Activated CD4-positive, alpha-beta T cell treated with anti-CD3 and anti-CD28 coated beads, Interleukin-2, amount 50 U/mL, for 16 hours (primary cell): ENCODE results near the gene TRIM14.

Source experiments
- DNase-seq: peaks from one replicate; pipeline ENCODE4 v3.0.0-alpha.2; 2020

The TRIM14 gene

GRCh38 chr9:98118640-98119601, at the start of gene TRIM14:
TSS of gene TRIM14 (minus strand) at chr9:98119222. CDS start at chr9:98119188, 34 bp downstream.
- peak; percentile 70 for DNase-seq

GRCh38 chr9:98168153-98168780, 49.2 kb upstream of the TRIM14 start:
- no peak for DNase-seq

GRCh38 chr9:98164912-98165311, 45.9 kb upstream of the TRIM14 start:
- no peak for DNase-seq

GRCh38 chr9:98162613-98163012, 43.6 kb upstream of the TRIM14 start:
- DNase-seq: no peak

DNA sequence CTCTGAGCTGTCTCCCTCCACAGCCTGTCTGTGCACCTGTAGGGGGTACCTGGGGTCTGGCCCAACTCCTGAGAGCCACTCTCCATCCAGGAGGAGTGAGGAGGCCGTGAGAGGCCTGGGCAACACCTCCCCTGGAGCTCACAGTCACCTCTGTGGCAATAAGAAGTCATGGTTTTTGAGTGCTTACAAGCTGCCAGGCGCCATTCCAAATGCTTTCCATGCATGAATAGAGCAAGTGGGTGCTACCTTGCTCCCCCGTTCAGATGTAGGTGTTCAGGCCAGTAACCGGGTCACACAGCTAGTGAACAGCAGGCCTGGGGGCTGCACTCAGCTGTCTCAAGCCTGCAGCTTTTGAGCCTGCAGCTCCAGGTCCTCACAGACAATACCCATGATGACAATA, 42.8 kb upstream of the TRIM14 start:
- no peak for DNase-seq

- DNase-seq: no peak
Measured at GRCh38 chr9:98159790-98160189, 40.8 kb upstream of the TRIM14 start.

DNA sequence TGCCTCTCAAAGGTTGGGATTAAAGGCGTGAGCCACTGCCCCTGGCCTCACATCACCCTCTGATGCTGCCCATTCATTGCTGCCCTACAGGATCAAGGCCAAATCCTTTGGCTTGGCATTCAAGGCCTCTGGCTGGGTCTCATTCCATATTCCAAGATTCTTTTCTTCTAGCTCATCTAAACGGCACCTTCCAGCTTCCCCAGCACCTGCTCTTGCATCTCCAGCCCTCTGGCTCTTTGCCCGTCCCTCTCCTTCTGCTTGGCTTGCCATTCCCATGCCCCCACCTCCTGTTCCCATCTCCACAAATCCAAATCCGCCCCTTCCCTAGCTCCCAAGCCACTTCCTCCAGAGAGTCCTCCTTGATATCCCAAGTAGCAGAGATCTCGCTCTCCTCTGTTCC, 40.3 kb upstream of the TRIM14 start:
- no peak for DNase-seq

GRCh38 chr9:98158071-98158831, 39.2 kb upstream of the TRIM14 start:
- DNase-seq: peak; percentile 26

DNA sequence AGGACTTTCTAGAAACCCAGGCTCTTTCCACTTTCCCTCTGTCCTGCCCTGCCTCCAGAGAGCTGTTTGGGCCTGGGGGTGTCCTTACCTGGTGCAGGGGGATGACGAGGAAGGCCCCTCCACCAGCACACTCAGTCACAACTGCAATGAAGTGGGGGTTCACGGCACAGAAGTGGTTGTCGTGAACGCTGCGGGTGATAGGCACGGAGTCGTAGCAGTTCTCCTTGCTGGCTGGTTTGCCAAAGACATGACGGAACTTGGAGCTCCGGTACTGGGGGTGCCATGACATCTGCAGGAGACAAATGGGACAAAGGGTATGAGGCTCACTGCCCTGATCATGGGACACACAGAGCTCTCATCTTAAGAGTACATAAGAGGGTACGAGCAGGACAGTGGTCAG, 38.4 kb upstream of the TRIM14 start:
- DNase-seq: no peak

DNA sequence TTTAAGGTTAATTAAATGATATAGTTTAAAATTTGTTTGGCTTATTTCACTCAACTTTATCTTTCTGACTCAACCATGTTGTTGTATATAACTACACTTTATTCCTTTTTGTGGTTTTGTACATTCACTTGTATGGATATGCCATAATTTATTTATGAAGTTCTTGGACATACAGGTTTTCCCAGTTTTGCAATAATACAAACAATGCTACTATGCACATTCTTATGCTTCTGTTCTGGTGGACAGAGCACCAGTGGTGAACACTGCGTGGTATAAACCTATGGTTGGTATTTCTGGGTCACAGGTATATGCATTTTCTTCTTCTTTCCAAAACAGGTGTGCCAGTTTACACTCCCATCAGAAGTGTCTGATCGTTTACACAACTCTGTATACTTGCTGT, 35.7 kb upstream of the TRIM14 start:
- DNase-seq: no peak

DNA sequence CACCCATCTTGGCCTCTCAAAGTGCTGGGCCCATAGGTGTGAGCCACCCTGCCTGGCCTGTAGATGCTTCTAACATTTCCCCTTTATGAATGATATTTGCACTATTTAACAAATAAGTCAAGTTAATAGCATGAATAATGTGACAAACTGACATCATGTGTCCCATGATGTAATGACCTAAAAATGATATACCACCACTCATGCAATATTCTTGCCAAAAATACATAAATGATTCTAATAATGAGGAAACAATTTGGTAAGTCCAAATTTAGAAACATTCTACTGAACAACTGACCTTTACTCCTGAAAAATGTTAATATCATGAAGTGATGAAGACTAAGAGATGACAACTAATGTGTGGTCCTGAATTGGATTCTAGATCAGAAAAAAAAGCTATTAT, 33.5 kb upstream of the TRIM14 start:
- DNase-seq: no peak

GRCh38 chr9:98150721-98151120, 31.7 kb upstream of the TRIM14 start:
- no peak for DNase-seq

- DNase-seq: no peak
Measured at GRCh38 chr9:98150164-98150563, 31.1 kb upstream of the TRIM14 start.

DNA sequence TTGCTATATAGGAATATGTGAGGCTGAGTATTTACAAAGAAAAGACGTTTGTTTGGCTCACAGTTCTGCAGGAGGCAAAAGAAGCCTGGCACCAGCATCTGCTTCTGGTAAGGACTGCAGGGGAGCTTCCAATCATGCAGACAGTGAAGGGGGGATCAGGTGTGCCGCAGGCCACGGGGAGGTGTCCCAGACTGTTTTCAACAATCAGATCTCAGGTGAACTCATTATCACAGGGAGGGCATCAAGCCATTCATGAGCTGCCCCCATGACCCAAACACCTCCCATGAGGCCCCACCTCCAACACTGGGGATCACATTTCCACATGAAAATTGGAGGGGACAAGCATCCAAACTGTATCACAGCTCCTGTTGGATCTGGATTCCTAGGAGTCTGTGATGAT, 30.4 kb upstream of the TRIM14 start:
- no peak for DNase-seq

- no peak for DNase-seq
Measured at GRCh38 chr9:98148486-98148885, 29.5 kb upstream of the TRIM14 start.

- DNase-seq: peak; percentile 42
Measured at GRCh38 chr9:98147582-98147981, 28.6 kb upstream of the TRIM14 start.

DNA sequence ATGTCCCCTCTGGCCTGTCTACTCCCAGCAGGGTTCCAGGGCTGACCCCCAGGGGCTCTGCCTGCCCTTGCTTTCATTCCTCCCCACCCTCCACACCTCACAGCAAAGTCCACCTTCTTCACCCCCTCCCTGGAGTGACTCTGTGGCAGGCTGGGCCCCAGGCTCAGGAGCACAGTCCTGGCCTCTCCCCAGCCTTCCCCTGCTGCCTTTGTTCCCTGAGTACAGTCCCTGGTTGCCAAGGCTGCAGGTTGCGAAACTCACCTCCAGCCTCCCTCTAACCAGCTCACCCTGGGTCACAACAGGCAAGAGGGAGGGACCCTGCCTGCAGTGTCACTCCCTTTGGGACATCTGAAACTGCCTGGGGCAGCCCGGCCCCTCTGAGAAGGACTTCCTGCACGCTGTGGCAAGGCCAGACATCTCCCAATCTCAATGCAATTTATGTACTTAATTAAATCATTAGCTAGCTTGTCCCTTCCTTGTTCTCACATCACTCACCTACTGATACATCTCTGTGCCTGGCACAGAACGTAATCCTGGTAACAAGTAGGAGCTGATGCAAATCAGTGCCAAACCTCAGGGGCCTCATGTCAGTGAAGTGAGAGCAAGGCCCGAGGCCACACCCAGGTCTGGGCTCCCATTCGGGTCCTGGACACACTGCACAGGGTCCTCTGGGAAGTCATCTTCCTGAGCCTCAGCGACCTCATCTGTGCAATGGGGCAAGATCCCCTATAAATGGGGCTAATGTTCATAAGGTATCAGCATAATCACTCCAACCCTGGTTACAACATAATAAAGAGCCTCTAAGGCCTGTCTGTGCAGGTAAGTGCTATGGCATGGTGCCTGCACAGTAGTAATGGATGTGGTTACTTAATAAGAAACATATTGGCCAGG, 27.3 kb upstream of the TRIM14 start:
- DNase-seq: no peak

DNA sequence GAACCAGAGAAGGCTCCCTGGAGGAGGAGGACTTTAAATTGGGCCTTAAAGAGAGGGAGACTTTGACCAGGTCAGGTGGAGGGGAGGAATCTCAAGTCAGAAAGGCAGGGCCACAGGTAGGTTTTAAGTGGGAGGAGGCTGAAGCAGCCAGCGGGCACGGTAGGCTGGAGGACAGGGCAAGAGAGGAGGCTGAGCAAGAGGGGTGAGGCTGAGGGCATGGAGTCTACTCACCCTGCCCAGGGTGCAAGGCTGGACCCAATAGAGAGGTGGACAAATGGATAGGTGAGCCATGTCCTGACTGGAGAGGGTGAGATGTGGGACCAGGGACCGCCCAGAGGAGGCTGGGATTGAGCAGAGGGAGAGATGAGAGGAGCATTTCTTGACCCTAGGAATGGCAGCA, 25.6 kb upstream of the TRIM14 start:
- DNase-seq: no peak

GRCh38 chr9:98144076-98144475, 25.1 kb upstream of the TRIM14 start:
- no peak for DNase-seq

DNA sequence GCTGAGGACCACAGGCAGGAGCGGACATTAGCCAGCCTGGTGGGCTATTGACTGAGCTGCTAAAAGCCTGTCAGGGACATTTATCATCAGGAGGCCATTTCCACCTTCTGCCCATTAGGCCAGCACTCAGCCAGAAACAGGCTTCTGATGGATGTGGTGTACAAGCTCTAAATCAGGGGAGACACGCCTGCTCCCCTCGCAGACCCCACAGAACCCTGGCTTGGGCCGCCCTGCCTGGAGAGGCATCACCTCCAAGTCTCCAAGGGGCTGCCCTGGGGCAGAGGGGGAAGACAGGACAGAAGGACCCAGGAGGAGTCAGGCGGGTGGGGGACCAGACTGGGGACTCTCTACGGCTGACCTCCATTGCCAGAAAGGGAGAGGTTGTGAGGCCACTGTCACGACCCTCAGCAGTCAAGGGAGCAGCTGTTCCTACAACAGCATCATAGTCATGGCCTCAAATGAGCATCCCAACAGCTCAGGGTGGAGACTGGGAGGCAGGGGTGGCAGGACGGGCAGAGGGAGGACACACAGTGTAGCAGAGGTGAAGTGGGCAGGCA, 24.0 kb upstream of the TRIM14 start:
- DNase-seq: no peak

DNA sequence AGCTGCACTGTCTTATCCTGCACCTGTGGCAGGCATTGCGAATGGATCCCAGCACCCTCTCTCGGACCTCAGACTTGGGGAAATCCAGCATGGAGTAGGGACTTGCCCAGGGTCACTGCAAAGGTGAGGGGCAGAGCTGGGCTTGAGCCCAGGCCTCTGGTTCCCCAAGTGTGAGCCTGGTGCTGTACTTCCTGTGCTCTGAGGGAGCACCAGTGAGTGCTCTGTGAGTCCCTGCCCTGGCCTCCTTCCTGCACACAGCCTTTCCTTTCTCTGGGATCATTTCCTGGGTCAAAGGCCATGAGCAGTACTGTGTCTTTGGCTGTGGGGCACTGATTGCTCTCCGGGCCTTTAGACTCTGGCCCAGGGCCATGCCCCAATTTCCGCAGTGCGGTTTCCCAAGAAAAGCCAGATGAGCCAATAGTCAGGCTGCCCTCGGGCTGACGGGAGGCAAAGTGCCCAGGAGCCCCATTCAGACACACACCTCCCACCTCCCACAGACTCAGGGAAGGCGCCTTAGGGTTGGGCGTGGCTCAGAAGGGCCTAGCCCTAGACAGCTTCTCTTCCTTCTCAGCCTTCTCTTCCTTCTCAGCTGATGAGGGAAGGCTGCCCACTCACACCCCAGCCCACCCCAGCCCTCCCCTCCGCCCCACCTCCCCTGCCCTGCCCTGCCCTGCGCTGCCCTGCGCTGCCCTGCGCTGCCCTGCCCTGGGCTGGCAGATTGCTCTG, 23.3 kb upstream of the TRIM14 start:
- no peak for DNase-seq
